Loucy (cell line): ENCODE results near the gene GUCA2A.

Experiments used
- EZH2phosphoT487 ChIP-seq: fragments of 200-600 bp; IDR thresholded peaks from 2 replicates; pipeline ENCODE4 v1.6.1; 2018; ENCODE audit warnings: antibody characterized with exemption, mild to moderate bottlenecking, moderate library complexity, borderline replicate concordance
- TF ChIP-seq, protein P1 (sequence below): fragments of 200-600 bp; sonication (generic); conservative IDR thresholded peaks from 2 replicates; pipeline ENCODE4 v1.5.1; 2014; ENCODE audit warnings: mild to moderate bottlenecking, antibody characterized with exemption, low read length

DNA sequence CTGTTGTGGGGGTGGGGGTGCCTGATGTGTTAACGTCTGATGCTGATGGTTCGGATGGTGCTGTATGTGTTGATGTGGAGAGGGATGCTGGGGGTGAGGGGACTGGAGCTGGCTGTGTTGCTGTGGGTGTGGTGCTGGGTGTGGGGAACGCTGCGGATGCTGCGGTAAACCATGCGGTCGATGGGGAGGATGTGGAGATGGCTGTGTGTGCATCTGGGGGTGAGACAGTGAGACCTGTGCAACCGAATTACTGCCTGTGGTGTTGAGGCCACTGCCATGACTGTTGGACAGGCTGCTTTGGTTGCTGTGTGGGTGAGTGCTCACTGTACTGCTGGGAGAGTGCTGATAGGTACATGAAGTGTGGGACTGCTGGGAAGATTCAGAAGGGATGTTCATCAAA is 26.8 kb upstream of the GUCA2A start:
- TF ChIP-seq, protein P1, sequence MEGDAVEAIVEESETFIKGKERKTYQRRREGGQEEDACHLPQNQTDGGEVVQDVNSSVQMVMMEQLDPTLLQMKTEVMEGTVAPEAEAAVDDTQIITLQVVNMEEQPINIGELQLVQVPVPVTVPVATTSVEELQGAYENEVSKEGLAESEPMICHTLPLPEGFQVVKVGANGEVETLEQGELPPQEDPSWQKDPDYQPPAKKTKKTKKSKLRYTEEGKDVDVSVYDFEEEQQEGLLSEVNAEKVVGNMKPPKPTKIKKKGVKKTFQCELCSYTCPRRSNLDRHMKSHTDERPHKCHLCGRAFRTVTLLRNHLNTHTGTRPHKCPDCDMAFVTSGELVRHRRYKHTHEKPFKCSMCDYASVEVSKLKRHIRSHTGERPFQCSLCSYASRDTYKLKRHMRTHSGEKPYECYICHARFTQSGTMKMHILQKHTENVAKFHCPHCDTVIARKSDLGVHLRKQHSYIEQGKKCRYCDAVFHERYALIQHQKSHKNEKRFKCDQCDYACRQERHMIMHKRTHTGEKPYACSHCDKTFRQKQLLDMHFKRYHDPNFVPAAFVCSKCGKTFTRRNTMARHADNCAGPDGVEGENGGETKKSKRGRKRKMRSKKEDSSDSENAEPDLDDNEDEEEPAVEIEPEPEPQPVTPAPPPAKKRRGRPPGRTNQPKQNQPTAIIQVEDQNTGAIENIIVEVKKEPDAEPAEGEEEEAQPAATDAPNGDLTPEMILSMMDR = no peak
- no peak for TF ChIP-seq EZH2phosphoT487
